Neural progenitor cell (in vitro differentiated cells): ENCODE results near the gene HDAC11. TPM values are rescaled to one million over a fixed set of nuclear protein-coding genes. Genes with fewer than 3 reads are reported as not detected.

Source experiments
- DNase-seq: peaks from one replicate; pipeline ENCODE4 v3.0.0-alpha.2; 2016; ENCODE audit warnings: low spot score
- H2AFZ ChIP-seq: fragments of 200-600 bp; sonication (generic); replicated peaks from 2 replicates; pipeline ENCODE4 v1.6.1; 2016; ENCODE audit warnings: antibody characterized with exemption
- H3F3A ChIP-seq: fragments of 200-600 bp; sonication (generic); 2 replicates; pipeline ENCODE4 v1.6.1; 2016; ENCODE audit warnings: antibody characterized with exemption, low read depth
- H3K27ac ChIP-seq: fragments of 200-600 bp; sonication (generic); 2 replicates; pipeline ENCODE4 v1.5.1; 2016; ENCODE audit warnings: mild to moderate bottlenecking
- H3K27me3 ChIP-seq: fragments of 200-600 bp; sonication (generic); 2 replicates; pipeline ENCODE4 v1.6.1; 2016; ENCODE audit warnings: mild to moderate bottlenecking, moderate library complexity
- H3K36me3 ChIP-seq: fragments of 200-600 bp; sonication (generic); 2 replicates; pipeline ENCODE4 v1.5.1; 2016
- H3K4me1 ChIP-seq: fragments of 200-600 bp; sonication (generic); 2 replicates; pipeline ENCODE4 v1.6.1; 2016; ENCODE audit warnings: mixed run types
- H3K4me2 ChIP-seq: fragments of 200-600 bp; sonication (generic); 2 replicates; pipeline ENCODE4 v1.6.1; 2016
- H3K4me3 ChIP-seq: fragments of 200-600 bp; sonication (generic); 2 replicates; pipeline ENCODE4 v1.5.1; 2016
- H3K79me2 ChIP-seq: fragments of 200-600 bp; sonication (generic); 2 replicates; pipeline ENCODE4 v1.6.1; 2016; ENCODE audit warnings: low read depth
- H3K9ac ChIP-seq: fragments of 200-600 bp; sonication (generic); 2 replicates; pipeline ENCODE4 v1.6.1; 2016
- H3K9me3 ChIP-seq: fragments of 200-600 bp; sonication (generic); 2 replicates; pipeline ENCODE4 v1.5.1; 2016; ENCODE audit warnings: low read depth
- H4K20me1 ChIP-seq: fragments of 200-600 bp; sonication (generic); 2 replicates; pipeline ENCODE4 v1.6.1; 2016; ENCODE audit warnings: low read depth
- H3K27ac Mint-ChIP-seq: 3 replicates; pipeline ENCODE4 v1.8.0; 2021; ENCODE audit warnings: mixed read lengths
- H3K27me3 Mint-ChIP-seq: 2 replicates; pipeline ENCODE4 v1.8.0; 2022; ENCODE audit warnings: low read depth, mild to moderate bottlenecking, inconsistent platforms, moderate library complexity, mixed read lengths; ENCODE audit not compliant: insufficient read depth
- H3K36me3 Mint-ChIP-seq: 3 replicates; pipeline ENCODE4 v1.8.0; 2021; ENCODE audit warnings: mixed read lengths
- H3K4me1 Mint-ChIP-seq: 3 replicates; pipeline ENCODE4 v1.8.0; 2021; ENCODE audit warnings: mixed read lengths
- H3K4me3 Mint-ChIP-seq: 3 replicates; pipeline ENCODE4 v1.8.0; 2021; ENCODE audit warnings: mild to moderate bottlenecking, moderate library complexity, mixed read lengths
- H3K9me3 Mint-ChIP-seq: 3 replicates; pipeline ENCODE4 v1.8.0; 2020; ENCODE audit warnings: mixed read lengths
- CTCF ChIP-seq: fragments of 200-600 bp; sonication (generic); IDR thresholded peaks from 2 replicates; pipeline ENCODE4 v1.5.1; 2017; ENCODE audit warnings: antibody characterized with exemption, mild to moderate bottlenecking
- EZH2 ChIP-seq: fragments of 200-600 bp; sonication (generic); IDR thresholded peaks from 2 replicates; pipeline ENCODE4 v1.6.1; 2017; ENCODE audit warnings: antibody characterized with exemption, mild to moderate bottlenecking, moderate library complexity
- EZH2phosphoT487 ChIP-seq: fragments of 200-600 bp; sonication (generic); IDR thresholded peaks from 2 replicates; pipeline ENCODE4 v1.6.1; 2017; ENCODE audit warnings: antibody characterized with exemption
- total RNA-seq: library from RNA; depleted of rRNA; stranded (reverse); fragments of >200 nt; gene quantifications from 2 replicates; pipeline ENCODE4 v1.2.3, GENCODE V29; 2015; ENCODE audit warnings: low replicate concordance

The HDAC11 gene
- total RNA-seq, 1 donor from 2014 or later, result 4.8 TPM

GRCh38 chr3:13538520-13539291 is 58.6 kb downstream of the HDAC11 start:
- H3K27ac ChIP-seq, result no peak overlapping the region
- no peaks in the 10 kb centered on the region for H3K9me3 ChIP-seq
- Mint-ChIP-seq H3K27ac (peak overlapping the region; percentile 84), H3K4me1 (peaks cover 38% of the 10 kb centered on the region), H3K36me3 (no peaks in the 10 kb centered on the region), H3K4me3 (peak overlapping the region; percentile 50), H3K9me3 (peaks cover 4% of the 10 kb centered on the region), H3K27me3 (peaks cover 12% of the 10 kb centered on the region)
- H3K4me3 ChIP-seq, result no peak overlapping the region
- H3K9ac ChIP-seq, result no peak overlapping the region
- DNase-seq, result no peak
- no peaks in the 10 kb centered on the region for H4K20me1 ChIP-seq
- H3F3A ChIP-seq, result no peaks in the 10 kb centered on the region
- H3K27me3 ChIP-seq, result no peaks in the 10 kb centered on the region
- H3K4me2 ChIP-seq, result no peak overlapping the region
- H3K4me1 ChIP-seq, result peaks cover 7% of the 10 kb centered on the region
- no peak overlapping the region for H2AFZ ChIP-seq
- H3K79me2 ChIP-seq, result no peaks in the 10 kb centered on the region
- no peak for TF ChIP-seq EZH2
- no peak for TF ChIP-seq CTCF
- TF ChIP-seq EZH2phosphoT487, result no peak
- H3K36me3 ChIP-seq, result no peaks in the 10 kb centered on the region

GRCh38 chr3:13539292-13539638 is 59.2 kb downstream of the HDAC11 start:
- H2AFZ ChIP-seq, result no peak overlapping the region
- no peak overlapping the region for H3K27ac ChIP-seq
- no peak for DNase-seq
- no peaks in the 10 kb centered on the region for H3F3A ChIP-seq
- TF ChIP-seq EZH2phosphoT487, result no peak
- TF ChIP-seq EZH2, result no peak
- no peak for TF ChIP-seq CTCF
- no peak overlapping the region for H3K4me3 ChIP-seq
- H3K36me3 ChIP-seq, result no peaks in the 10 kb centered on the region
- H3K9ac ChIP-seq, result no peak overlapping the region
- no peaks in the 10 kb centered on the region for H4K20me1 ChIP-seq
- peaks cover 7% of the 10 kb centered on the region for H3K4me1 ChIP-seq
- peaks cover 37% of the 10 kb centered on the region for H3K4me1 Mint-ChIP-seq
- no peak overlapping the region for H3K4me2 ChIP-seq
- no peak overlapping the region for H3K27ac Mint-ChIP-seq
- H3K27me3 Mint-ChIP-seq, result peaks cover 12% of the 10 kb centered on the region
- H3K79me2 ChIP-seq, result no peaks in the 10 kb centered on the region
- no peak overlapping the region for H3K4me3 Mint-ChIP-seq
- no peaks in the 10 kb centered on the region for H3K36me3 Mint-ChIP-seq
- H3K9me3 Mint-ChIP-seq, result peaks cover 4% of the 10 kb centered on the region
- no peaks in the 10 kb centered on the region for H3K9me3 ChIP-seq
- no peaks in the 10 kb centered on the region for H3K27me3 ChIP-seq

GRCh38 chr3:13539671-13540070 is 59.6 kb downstream of the HDAC11 start:
- H2AFZ ChIP-seq, result no peak overlapping the region
- Mint-ChIP-seq H3K4me3 (no peak overlapping the region), H3K27me3 (peaks cover 12% of the 10 kb centered on the region), H3K4me1 (peaks cover 37% of the 10 kb centered on the region), H3K9me3 (peaks cover 4% of the 10 kb centered on the region), H3K27ac (no peak overlapping the region), H3K36me3 (no peaks in the 10 kb centered on the region)
- H3F3A ChIP-seq, result no peaks in the 10 kb centered on the region
- TF ChIP-seq CTCF (no peak), EZH2phosphoT487 (no peak), EZH2 (no peak)
- no peak overlapping the region for H3K4me3 ChIP-seq
- H3K27ac ChIP-seq, result no peak overlapping the region
- H3K9me3 ChIP-seq, result no peaks in the 10 kb centered on the region
- no peak overlapping the region for H3K4me2 ChIP-seq
- H4K20me1 ChIP-seq, result no peaks in the 10 kb centered on the region
- no peaks in the 10 kb centered on the region for H3K36me3 ChIP-seq
- H3K79me2 ChIP-seq, result no peaks in the 10 kb centered on the region
- no peak overlapping the region for H3K9ac ChIP-seq
- peaks cover 7% of the 10 kb centered on the region for H3K4me1 ChIP-seq
- no peak for DNase-seq
- H3K27me3 ChIP-seq, result no peaks in the 10 kb centered on the region
